ENCODE data around the gene MORN1. TPM values are rescaled to one million over a fixed set of nuclear protein-coding genes. Genes with fewer than 3 reads are reported as not detected.

MORN1 gene
- total and polyA plus RNA-seq, 2 donors (not counting 3 experiments of a cell fraction or from before 2014, with no cell fraction given) = 4.3 to 6.4 TPM

DNA sequence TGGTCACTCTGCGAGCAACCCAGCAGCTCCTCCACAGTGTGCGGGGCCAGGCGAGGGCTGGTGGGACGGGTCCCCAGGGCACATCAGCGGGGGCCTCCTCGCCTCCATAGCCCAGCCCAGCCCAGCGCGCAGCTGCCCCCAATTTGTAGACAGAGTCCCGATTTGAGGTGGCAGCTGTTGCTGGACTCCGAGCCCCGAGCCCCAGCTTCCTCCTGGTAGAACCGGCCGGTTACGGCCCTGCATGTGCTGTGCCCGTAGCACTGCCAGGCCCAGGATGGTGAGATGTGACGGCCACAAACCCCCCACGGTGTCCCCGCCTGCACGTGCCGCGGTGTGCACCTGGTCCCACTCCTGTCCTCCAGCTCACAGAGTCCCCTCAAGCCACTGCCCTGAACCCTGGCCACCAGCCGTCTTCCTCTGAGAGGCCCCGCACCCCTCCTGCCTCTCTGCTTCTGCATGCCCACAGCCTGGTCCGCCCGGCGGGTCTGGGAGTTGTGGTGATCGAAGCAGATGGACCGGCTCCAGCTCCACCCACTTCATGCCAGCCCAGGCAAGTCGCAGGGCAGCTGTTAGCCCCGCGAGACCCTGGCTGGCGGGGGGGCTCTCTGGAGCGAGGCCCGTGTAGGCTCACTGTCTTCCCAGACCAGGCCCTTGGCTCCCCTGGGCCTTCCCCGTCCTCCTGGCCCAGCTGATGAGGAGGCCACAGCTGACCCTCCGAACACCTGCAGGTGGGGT, 55.5 kb downstream of the MORN1 start:
- POLR2A ChIA-PET = no interaction called here
- no peak for TF ChIP-seq GATA2 (IDR thresholded peaks at IDR 0.05; ENCODE audit: insufficient read depth, insufficient read length, low read depth, low read length)
- TF ChIP-seq JUN (IDR thresholded peaks at IDR 0.05; ENCODE audit: borderline replicate concordance, insufficient read depth, insufficient read length, low read depth) = no peak
- no peak for TF ChIP-seq MYC (IDR thresholded peaks at IDR 0.05; ENCODE audit: low read depth, low read length)
- TF ChIP-seq FOS (IDR thresholded peaks at IDR 0.05; ENCODE audit: borderline replicate concordance, insufficient read depth, low read length) = no peak
- TF ChIP-seq POLR2A (IDR thresholded peaks at IDR 0.05; ENCODE audit: low read depth, low read length) = no peak
- no peak for TF ChIP-seq MAX (IDR thresholded peaks at IDR 0.05; ENCODE audit: insufficient read depth, insufficient read length)
- TF ChIP-seq EZH2 (IDR thresholded peaks at IDR 0.05; ENCODE audit: borderline replicate concordance, low read depth, low read length, severe bottlenecking) = no peak
- no peak for TF ChIP-seq CTCF (IDR thresholded peaks at IDR 0.05; ENCODE audit: extremely low read depth in 1 of 2, insufficient read depth in 1 of 2, low read depth in 1 of 2, low read length in 2 of 2)
- no peak for TF ChIP-seq POLR2AphosphoS5 (IDR thresholded peaks at IDR 0.05; ENCODE audit: insufficient read depth, low read depth, low read length)
- dilution Hi-C loops (cut with MboI; ENCODE audit: extremely low pct_ligation_motif_present, low sequenced_read_pairs) = no loop called here
- Histone ChIP-seq H3K9me1 (replicated peaks; ENCODE audit: control insufficient read depth, extremely low read depth, insufficient read depth, low read length) (no peaks in the 10 kb centered on the region), H2AFZ (ENCODE audit: low read depth, low read length) (no peak overlapping the region), H3K4me2 (ENCODE audit: insufficient read depth, low read length) (no peak overlapping the region), H3K9ac (replicated peaks; ENCODE audit: extremely low read depth, insufficient read depth, low read length) (no peak overlapping the region), H3K4me3 (replicated peaks in 1 of 3; ENCODE audit: insufficient read depth in 1 of 3, low read depth in 1 of 3, low read length in 3 of 3) (no peak overlapping the region), H3K27me3 (ENCODE audit: control insufficient read depth in 2 of 2, insufficient read depth in 2 of 2, low read length in 2 of 2) (no peaks in the 10 kb centered on the region), H3K79me2 (ENCODE audit: control insufficient read depth, insufficient read depth, low read length) (no peaks in the 10 kb centered on the region), H3K27ac (ENCODE audit: insufficient read depth, low read depth, low read length) (no peak overlapping the region), H3K36me3 (ENCODE audit: control insufficient read depth in 2 of 2, extremely low read depth in 1 of 2, insufficient read depth in 2 of 2, low read length in 2 of 2) (no peaks in the 10 kb centered on the region), H3K9me3 (replicated peaks; ENCODE audit: control insufficient read depth, insufficient read depth, low read length) (no peaks in the 10 kb centered on the region), H4K20me1 (replicated peaks; ENCODE audit: control insufficient read depth, extremely low read depth, insufficient read depth, low read length) (no peaks in the 10 kb centered on the region), H3K4me1 (ENCODE audit: control insufficient read depth, extremely low read depth, insufficient read depth, low read length) (no peaks in the 10 kb centered on the region)
- DNase-seq (ENCODE audit: low read depth, low spot score) (no peak), FAIRE-seq (no peak)
- no TSS peak for BruUV-seq (replicated peaks)
- intact Hi-C loops (cut with micrococcal nuclease) = no loop called here
- CTCF ChIA-PET = no interaction called here
